GM19351 (cell line): Measurements from ENCODE around the gene SART3.

Experiments used
- ATAC-seq: cut with Tn5 transposase; IDR thresholded peaks from one replicate; pipeline ENCODE4 v1.9.1; 2021; ENCODE audit warnings: mild to moderate bottlenecking, moderate library complexity; ENCODE audit not compliant: unreplicated experiment

SART3 gene, protein sequence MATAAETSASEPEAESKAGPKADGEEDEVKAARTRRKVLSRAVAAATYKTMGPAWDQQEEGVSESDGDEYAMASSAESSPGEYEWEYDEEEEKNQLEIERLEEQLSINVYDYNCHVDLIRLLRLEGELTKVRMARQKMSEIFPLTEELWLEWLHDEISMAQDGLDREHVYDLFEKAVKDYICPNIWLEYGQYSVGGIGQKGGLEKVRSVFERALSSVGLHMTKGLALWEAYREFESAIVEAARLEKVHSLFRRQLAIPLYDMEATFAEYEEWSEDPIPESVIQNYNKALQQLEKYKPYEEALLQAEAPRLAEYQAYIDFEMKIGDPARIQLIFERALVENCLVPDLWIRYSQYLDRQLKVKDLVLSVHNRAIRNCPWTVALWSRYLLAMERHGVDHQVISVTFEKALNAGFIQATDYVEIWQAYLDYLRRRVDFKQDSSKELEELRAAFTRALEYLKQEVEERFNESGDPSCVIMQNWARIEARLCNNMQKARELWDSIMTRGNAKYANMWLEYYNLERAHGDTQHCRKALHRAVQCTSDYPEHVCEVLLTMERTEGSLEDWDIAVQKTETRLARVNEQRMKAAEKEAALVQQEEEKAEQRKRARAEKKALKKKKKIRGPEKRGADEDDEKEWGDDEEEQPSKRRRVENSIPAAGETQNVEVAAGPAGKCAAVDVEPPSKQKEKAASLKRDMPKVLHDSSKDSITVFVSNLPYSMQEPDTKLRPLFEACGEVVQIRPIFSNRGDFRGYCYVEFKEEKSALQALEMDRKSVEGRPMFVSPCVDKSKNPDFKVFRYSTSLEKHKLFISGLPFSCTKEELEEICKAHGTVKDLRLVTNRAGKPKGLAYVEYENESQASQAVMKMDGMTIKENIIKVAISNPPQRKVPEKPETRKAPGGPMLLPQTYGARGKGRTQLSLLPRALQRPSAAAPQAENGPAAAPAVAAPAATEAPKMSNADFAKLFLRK

DNA sequence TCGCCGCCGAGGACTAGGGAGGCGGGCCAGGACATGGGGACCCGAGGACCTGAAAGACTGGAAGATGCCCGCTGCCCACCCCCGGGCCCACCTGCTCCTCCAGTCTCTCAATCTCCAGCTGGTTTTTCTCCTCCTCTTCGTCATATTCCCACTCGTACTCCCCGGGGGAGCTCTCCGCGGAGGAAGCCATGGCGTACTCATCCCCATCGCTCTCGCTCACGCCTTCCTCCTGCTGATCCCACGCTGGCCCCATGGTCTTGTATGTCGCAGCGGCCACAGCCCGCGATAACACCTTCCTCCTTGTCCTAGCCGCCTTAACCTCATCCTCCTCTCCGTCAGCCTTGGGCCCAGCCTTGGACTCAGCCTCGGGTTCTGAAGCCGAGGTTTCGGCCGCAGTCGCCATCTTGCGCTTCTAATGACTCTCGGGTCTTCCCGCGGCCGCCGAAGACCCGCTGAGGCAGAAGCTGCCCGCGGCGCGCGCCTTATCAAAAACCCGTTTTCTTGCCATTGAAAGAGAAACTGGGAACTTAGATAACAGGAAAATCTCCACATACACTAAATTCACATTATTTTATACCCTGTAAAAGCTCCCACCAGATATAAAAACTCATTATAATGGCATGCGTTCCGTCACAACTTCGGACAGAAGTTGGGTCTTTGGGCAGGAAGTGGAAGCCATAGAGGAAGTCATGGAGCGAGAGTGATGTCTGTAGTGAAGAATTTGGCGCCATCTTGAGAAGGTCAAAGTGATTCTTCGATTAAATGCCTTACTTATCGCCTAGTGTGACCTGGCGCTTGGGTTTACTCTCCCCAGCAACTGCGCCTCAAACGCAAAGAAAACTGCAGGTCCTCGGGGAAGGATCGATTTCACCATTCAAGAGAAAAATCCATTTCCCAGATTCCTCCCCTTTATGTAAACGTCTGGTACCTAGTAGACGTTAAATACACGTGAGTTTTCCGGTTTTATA, at the start of gene SART3:
SART3 (minus strand) TSS at position 422 of the 968 bp plus-strand sequence; CDS start at position 403, 19 bp downstream.
- ATAC-seq, result peak; percentile 39

DNA sequence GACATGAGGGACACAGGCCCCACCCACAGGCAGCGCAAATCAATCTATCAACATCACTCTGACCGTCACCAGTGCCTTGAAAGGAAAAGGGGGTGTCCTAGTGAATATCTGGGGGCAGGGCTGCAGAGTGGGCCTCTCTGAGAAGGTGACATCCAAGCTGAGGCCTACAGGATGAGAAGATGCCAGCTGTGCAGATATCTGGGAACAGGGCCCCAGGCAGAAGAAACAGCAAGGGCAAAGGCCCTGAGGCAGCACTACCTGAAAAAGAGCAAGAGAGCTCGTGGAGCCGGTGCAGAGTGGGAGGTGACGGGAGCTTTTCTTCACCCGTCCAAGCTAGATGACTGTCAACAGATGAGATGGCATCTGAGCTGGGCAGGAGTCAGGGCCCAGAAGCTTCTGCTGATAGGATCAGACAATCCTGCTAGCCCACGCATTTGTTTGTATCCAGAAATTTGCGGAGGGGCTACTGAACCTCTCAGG, 49.4 kb upstream of the SART3 start:
- ATAC-seq, result no peak

DNA sequence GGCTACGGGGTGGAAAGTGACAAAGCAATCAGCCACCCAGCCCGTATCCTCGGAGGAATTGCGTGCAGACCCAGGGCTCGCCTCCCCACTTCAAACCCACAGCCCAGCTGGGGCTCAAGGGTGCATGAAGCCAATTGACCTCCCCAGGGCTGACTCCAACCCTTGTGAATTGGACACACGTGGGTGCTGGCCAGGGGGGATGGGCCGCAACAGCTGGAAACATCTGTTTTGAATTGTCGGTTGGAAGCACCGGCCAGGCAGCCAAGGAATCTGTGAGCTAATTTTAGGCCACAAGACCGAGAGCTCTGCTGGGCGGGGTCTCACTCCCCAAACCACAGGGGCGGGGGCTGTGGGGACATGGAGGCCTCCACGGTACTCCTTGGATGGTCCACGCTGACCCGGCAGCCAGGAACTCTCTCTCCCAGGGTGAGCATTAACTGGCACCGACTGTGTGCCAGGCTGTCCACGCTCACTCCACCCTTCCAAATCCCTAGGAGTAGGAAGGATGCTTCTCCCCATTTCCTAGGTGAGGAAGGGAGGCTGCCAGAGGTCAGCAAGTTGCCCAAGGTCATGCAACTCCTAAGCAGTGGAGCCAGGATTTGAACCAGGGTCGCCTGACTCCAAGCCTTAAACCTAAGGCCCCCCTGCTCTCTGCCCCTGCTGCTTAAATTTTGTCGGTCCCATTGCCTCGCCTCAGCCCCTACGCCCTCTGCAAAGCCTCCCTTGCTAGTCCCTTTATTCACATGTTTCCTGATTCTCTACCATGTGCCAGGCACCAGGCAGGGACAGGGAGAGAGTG, 48.8 kb upstream of the SART3 start:
- ATAC-seq, result no peak

DNA sequence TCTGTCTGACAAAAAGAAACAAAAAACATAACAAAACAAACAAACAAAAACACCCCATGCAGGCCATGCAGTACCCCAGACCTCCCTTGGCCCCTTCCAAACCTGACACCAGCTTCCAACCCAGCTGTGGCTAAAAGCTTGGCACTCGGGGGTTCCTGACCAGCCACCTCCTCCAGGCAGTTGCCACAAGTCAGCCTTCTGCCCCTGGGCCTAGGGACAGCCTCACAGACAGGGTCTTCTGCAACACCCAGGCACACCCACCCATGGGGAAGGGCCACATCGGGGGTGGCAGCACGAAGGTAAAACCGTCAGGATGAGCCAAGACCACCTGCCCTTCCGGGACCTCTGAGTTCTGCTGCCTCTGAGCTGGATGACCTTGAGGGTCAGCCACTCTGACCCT, 47.6 kb upstream of the SART3 start:
- no peak for ATAC-seq

DNA sequence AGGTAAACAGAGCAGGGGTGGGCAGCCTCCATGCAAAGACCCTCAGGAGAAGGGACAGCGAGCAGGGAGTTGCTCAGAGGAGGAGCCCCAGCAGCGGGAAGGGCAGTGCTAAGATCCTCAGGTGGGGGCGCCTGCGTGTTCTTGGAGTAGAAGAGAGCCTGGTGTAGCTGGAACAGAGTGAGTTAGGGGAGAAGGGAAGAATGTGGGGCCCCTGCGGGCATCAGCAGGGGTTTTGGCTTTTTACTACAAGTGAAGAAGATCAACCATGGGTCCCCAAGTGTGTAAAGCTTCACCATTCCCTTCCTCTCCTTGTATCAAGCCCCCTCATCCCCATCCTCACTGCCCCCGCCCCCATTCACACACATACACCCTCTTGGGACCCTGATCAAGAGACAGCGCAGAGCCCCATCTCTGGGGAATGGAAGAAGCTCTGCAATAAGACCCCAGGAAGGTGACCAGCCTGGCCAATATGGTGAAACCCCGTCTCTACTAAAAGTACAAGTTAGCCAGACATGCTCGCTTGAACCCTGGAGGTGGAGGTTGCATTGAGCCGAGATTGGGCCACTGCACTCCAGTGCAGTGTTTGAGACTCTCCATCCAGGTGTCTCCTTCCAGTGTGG, 47.1 kb upstream of the SART3 start:
- ATAC-seq, result no peak

DNA sequence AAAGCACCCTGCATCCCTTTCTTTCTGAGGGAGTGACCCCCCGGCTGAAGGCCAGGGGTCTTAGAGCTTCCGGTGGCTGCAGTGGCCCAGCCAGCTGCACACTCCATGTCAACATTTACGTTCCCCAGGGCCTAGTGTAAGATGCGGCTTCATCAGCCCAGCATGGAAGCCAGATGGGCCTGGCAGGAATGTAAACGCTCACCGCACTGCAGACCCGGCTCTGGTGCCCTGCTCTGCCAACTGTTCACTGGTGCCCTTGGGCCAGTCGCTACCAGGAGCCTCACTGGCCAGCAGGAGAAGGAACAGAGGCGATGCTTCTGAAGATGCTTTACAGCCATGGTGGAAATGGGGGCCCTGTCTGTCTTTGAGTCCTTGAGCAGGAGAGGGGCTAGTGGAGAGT, 45.5 kb upstream of the SART3 start:
- no peak for ATAC-seq

DNA sequence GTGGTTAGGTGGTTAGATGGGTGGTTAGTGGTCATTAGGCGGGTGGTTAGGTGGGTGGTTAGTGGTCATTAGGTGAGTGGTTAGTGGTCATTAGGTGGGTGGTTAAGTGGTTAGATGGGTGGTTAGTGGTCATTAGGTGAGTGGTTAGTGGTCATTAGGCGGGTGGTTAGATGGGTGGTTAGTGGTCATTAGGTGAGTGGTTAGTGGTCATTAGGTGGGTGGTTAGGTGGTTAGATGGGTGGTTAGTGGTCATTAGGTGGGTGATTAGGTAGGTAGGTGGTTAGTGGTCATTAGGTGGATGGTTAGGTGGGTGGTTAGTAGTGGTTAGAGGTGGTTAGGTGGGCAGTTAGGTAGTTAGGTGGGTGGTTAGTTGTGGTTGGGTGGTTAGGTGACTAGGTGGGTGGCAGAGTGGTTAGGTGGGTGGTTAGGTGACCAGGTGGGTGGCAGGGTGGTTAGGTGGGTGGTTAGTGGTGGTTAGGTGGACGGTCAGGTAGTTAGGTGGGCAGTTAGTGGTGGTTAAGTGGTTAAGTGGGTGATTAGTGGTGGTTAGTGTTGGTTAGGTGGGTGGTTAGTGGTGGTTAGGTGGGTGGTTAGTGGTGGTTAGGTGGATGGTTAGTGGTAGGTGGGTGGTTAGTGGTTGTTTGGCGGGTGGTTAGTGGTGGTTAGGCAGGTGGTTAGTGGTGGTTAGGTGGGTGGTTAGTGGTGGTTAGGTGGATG, 44.9 kb upstream of the SART3 start:
- no peak for ATAC-seq

DNA sequence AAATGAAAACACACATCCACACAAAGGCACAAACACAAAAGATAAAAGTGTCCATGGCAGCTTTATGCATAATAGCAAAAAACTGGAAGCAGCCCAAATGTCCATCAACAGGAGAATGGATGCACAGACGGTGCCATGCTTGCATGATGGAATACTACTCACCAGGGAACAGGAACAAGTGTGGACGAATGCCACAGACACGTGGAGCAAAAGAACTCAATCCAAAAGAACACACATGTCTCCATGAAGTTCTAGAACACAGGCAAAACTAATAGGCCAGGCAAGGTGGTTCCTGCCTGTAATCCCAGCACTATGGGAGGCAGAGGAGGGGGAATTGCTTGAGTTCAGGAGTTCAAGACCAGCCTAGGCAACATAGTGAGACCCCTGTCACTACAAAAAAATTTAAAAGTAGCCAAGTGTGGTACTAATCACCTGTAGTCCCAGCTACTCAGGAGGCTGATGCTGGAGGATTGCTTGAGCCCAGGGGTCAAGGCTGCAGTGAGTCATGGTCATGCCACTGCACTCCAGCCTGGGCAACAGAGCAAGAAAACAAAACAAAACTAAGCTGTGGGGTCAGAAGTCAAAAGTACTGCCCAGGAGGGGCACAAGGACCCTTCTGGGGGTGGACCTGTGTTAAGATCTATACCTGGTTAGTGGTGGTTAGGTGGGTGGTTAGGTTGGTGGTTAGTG, 44.2 kb upstream of the SART3 start:
- ATAC-seq, result no peak

DNA sequence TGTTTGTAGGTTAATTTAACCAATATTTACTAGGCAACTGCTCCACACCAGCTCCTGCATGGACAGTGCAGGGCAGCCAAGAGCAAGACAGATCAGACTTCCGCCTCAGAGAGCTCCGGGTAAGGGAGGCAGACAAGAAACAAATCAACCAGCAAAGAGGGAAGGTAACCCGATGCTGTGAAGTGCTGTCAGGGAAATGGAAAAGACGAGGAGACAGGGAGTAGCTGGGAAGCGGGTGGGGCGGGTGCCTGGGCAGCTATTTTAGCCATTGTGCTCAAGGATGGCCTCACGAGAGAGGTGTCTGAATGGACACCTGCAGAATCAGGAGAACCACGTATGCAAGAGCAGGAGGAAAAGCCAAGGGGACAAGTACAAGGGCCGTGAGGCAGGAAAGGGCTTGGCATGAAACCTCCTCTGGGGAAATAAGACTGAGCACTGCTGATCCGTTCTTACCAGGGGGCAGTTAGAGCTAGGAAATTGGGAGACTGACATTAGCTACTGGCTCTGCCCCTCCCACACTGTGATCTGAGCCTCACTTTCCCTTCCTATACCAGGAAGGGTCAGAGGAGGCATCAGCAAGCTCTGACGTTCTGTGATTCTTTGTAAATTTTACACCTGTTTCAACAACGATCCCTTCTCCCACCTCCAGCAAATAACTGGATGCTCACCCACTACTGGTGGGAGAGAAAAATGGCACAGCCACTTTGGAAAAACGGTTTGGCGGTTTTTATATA, 43.4 kb upstream of the SART3 start:
- no peak for ATAC-seq

DNA sequence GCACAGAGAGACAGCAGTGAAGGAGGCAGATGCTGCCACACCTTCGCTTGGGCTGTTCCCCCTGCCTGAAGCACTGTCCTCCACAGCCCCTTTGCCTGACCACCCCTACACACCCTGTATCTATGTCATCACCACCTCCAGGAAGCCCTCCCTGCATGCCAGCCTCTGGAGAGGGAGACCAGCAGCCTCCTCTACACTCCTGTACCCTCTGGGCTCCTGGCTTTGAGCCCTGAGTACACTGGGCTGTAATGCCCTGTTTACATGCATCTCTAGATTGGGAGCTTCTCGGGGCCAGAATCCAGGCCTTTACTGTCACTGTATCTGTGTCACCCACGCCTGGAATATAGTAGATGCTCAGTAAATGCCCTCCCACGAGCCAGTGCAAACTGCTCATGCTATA, 42.8 kb upstream of the SART3 start:
- no peak for ATAC-seq

DNA sequence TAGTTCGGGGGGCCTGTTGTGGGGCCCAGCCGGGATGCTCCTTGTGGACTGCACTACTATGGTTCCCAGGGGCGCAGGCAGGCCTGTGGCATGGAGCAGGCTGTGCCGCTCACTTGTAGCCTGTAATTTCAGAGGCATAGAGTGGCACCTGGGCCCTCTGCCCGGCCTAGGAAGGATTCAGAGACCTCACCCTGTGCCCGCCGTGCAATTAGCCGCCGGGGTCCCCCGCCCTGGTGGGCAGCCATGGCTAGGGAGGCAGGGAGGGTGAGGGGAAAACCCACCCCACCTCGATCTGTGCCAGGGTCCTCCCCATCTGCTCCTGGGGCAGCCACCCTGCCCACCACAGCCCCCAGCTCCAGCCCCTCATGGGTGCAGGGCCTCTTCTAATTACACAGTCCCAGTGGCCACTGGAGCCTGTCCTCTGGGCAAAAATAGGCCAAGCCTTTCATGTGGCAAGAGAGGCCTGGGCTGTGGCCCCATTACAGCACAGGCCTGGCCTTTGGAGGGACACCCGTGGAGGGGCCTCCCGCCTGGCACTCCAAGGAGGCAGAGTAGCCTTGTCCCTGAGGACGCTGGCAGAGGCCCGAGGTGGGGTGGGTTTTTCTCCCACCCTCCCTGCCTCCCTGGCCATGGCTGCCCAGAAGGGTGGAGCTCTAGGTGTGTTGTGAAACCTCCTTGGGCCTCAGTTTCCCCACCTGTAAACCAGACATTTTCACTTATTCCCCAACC, 42.2 kb upstream of the SART3 start:
- ATAC-seq, result no peak

DNA sequence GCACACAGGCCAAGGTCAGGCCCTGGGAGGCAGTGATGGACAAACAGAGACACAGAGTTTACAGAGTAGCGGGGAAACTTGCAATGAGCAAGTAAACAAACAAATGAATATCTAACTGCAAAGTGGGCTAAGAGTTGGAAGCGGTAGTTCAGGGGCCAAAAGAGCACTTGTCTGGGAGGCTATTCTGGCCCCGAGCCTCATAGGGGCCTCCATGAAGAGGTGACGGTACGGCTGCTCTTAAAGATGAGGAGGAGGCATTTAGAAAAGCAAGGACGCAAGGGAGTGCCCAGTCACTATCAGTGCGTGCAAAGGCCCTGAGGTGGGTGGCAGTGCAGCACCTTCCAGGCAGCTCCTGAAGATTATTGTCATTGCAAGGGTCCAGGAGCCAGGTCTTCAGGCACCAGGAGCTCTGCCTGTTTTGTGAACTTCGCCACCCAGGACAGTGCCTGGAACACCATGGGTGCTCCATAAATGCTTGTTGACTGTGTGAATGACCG, 41.3 kb upstream of the SART3 start:
- no peak for ATAC-seq

DNA sequence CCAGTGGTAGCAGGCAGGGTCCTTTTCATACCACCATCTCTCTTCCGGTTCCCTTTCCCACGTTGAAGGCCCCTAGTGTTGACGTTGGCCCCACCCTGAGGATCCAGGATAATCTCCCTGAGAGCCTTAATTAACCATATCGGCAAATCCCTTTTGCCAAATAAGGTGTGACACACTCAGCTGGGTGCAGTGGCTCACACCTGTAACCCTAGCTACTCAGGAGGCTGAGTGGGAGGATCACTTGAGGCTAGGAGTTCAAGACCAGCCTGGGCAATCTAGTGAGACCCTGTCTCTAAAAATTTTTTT, 39.7 kb upstream of the SART3 start:
- ATAC-seq, result no peak

DNA sequence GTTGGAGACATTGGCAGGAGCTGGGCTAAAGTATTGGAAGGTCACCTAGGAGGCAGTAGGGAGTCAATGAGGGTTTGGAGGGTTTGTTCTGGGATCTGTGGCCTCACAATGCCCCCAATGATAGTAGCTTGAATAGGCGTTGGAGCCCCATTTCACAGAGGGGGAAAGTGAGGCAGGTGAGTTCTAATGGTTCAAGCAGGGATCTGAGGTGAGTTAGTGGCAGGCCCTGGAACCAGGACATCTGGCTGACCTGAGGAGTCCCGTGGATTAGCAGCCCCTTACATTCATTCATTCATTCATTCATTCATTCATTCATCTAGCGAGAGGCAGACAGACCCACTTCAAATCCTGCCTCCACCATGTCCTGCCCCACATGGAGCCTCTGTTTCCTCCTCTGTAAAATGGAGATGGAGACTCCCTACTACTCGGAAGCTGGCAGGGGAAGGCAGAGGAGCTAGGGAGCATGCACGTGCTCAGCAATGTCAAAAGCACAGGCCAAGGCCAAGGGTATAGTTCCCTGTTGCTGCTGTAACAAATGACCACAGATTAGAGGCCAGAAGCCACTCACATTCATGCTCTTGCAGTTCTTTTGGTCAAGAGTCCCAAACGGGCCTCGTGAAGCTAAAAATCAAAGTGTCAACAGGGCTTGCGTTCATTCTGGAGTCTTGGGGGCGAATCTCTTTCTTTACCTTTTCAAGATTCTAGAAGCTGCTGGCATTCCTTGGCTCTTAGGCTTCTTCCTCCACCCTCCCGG, 39.2 kb upstream of the SART3 start:
- ATAC-seq, result no peak

DNA sequence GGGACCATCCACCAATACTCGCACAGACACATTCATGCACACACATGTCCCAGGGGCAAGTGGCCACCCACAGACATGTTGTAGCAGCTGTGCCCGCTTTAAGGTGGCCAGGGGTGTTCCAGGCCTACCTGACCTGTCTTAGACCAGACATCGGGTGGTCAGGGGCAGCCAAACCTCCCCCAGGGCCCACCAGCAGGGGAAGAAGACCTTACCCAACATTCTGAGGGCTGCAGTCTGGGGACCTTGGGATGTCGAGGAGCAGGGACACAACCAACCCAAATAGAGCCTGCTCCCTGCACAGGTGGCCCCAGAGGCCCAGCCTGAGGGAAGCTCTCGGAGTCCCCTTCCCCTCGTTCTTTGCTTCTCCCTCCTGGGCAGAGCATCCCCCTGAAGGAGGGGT, 38.6 kb upstream of the SART3 start:
- ATAC-seq, result no peak
